ENCODE results near the gene PPP3CB. TPM values are rescaled to one million over a fixed set of nuclear protein-coding genes. Genes with fewer than 3 reads are reported as not detected.

Gene PPP3CB
- polyA plus RNA-seq, 3 donors = 4.8 to 18.9 (median 6.5) TPM

GRCh38 chr10:73432646-73433537, 62.9 kb downstream of the PPP3CB start:
- peaks cover 44 to 55% of the 10 kb centered on the region in 2 donors for H3K36me3 Mint-ChIP-seq
- H3K27me3 ChIP-seq (ENCODE audit: control insufficient read depth in 2 of 2, insufficient read depth in 2 of 2, low read length in 2 of 2) = no peaks in the 10 kb centered on the region
- H3K4me1 ChIP-seq (ENCODE audit: control insufficient read depth in 1 of 2, insufficient read depth in 2 of 2, low read length in 2 of 2) = no peaks in the 10 kb centered on the region
- H3K4me3 ChIP-seq (replicated peaks in 1 of 3; ENCODE audit: low read depth in 2 of 3, low read length in 3 of 3) = no peak overlapping the region
- H3K27ac Mint-ChIP-seq = no peak overlapping the region
- H3K9me3 Mint-ChIP-seq = no peaks in the 10 kb centered on the region
- peaks cover 29 to 64% of the 10 kb centered on the region in 2 donors for H3K36me3 ChIP-seq (replicated peaks in 1 of 2; ENCODE audit: control insufficient read depth in 1 of 2, insufficient read depth in 2 of 2, low read length in 2 of 2)
- DNase-seq = no peak
- H3K9ac ChIP-seq (ENCODE audit: insufficient read depth, low read length, poor library complexity, severe bottlenecking) = no peak overlapping the region
- H3K27me3 Mint-ChIP-seq (ENCODE audit: low read depth in 3 of 3) = no peaks in the 10 kb centered on the region
- H3K9me3 ChIP-seq (replicated peaks in 1 of 2; ENCODE audit: control insufficient read depth in 1 of 2, insufficient read depth in 1 of 2, low read length in 2 of 2) = no peaks in the 10 kb centered on the region
- H3K4me1 Mint-ChIP-seq = no peaks in the 10 kb centered on the region
- H3K27ac ChIP-seq (ENCODE audit: low read depth in 1 of 2, low read length in 2 of 2) = no peak overlapping the region
- intact Hi-C loops (cut with micrococcal nuclease) = no loop called here
- TF ChIP-seq, protein P1, sequence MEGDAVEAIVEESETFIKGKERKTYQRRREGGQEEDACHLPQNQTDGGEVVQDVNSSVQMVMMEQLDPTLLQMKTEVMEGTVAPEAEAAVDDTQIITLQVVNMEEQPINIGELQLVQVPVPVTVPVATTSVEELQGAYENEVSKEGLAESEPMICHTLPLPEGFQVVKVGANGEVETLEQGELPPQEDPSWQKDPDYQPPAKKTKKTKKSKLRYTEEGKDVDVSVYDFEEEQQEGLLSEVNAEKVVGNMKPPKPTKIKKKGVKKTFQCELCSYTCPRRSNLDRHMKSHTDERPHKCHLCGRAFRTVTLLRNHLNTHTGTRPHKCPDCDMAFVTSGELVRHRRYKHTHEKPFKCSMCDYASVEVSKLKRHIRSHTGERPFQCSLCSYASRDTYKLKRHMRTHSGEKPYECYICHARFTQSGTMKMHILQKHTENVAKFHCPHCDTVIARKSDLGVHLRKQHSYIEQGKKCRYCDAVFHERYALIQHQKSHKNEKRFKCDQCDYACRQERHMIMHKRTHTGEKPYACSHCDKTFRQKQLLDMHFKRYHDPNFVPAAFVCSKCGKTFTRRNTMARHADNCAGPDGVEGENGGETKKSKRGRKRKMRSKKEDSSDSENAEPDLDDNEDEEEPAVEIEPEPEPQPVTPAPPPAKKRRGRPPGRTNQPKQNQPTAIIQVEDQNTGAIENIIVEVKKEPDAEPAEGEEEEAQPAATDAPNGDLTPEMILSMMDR (IDR thresholded peaks at IDR 0.05) = no peak
- no peaks in the 10 kb centered on the region for H4K20me1 ChIP-seq (ENCODE audit: insufficient read depth, low read length)
- no peak overlapping the region for H3K4me3 Mint-ChIP-seq
- no CpG with 5 or more reads among the region's 2 CpGs for whole genome bisulfite sequencing (ENCODE audit: insufficient coverage)
- no peak overlapping the region for H3K4me2 ChIP-seq (replicated peaks; ENCODE audit: extremely low read depth, low read length, poor library complexity, severe bottlenecking)
- H3K79me2 ChIP-seq (ENCODE audit: insufficient read depth, low read length) = no peaks in the 10 kb centered on the region
- no peak overlapping the region for H2AFZ ChIP-seq (ENCODE audit: insufficient read depth, low read depth, low read length, poor library complexity, severe bottlenecking)

DNA sequence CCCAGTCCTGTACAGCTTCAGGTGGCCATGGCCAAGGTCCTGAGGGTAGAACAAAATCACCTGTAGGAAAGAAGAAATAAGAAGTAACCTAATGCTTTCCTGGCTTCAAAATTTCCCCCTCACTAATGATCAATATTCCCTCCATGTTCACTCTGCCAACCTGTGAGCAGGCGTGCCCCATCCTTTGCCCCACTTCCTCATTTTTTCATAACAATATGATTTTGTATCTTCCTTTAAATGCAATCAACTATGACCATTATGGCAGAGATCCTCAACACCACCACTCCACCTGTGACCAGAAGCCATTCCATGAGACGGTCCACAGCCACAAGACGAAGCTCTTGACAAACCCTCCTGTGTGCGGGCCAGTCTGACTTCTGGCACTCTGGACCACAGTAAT, 69.5 kb downstream of the PPP3CB start:
- Histone ChIP-seq H3K4me1 (ENCODE audit: control insufficient read depth in 1 of 2, insufficient read depth in 2 of 2, low read length in 2 of 2) (no peaks in the 10 kb centered on the region), H2AFZ (ENCODE audit: insufficient read depth, low read depth, low read length, poor library complexity, severe bottlenecking) (no peak overlapping the region), H3K9me3 (replicated peaks in 1 of 2; ENCODE audit: control insufficient read depth in 1 of 2, insufficient read depth in 1 of 2, low read length in 2 of 2) (no peaks in the 10 kb centered on the region), H3K27ac (ENCODE audit: low read depth in 1 of 2, low read length in 2 of 2) (no peak overlapping the region), H3K9ac (ENCODE audit: insufficient read depth, low read length, poor library complexity, severe bottlenecking) (no peak overlapping the region), H3K36me3 (replicated peaks in 1 of 2; ENCODE audit: control insufficient read depth in 1 of 2, insufficient read depth in 2 of 2, low read length in 2 of 2) (peaks cover 45 to 71% of the 10 kb centered on the region in 2 donors), H3K4me2 (replicated peaks; ENCODE audit: extremely low read depth, low read length, poor library complexity, severe bottlenecking) (no peak overlapping the region), H3K4me3 (replicated peaks in 1 of 3; ENCODE audit: low read depth in 2 of 3, low read length in 3 of 3) (no peak overlapping the region), H4K20me1 (ENCODE audit: insufficient read depth, low read length) (no peaks in the 10 kb centered on the region), H3K79me2 (ENCODE audit: insufficient read depth, low read length) (no peaks in the 10 kb centered on the region), H3K27me3 (ENCODE audit: control insufficient read depth in 2 of 2, insufficient read depth in 2 of 2, low read length in 2 of 2) (no peaks in the 10 kb centered on the region)
- no peaks in the 10 kb centered on the region for H3K27me3 Mint-ChIP-seq (ENCODE audit: low read depth in 3 of 3)
- H3K36me3 Mint-ChIP-seq = peaks cover 57 to 75% of the 10 kb centered on the region in 2 donors
- H3K9me3 Mint-ChIP-seq = no peaks in the 10 kb centered on the region
- 86% methylated on average over 1 of the region's 4 CpGs for WGBS (ENCODE audit: insufficient coverage)
- H3K27ac Mint-ChIP-seq = peak overlapping the region in 2 of 7 donors; percentile 12 to 18
- intact Hi-C loops (cut with micrococcal nuclease) = no loop called here
- DNase-seq = no peak
- H3K4me1 Mint-ChIP-seq = no peaks in the 10 kb centered on the region
- H3K4me3 Mint-ChIP-seq = no peak overlapping the region
- TF ChIP-seq, protein P1 (IDR thresholded peaks at IDR 0.05) = no peak

All from CD14-positive monocyte (primary cell).